ENCODE results near the gene TEX48. TPM values are rescaled to one million over a fixed set of nuclear protein-coding genes. Genes with fewer than 3 reads are reported as not detected.

Gene TEX48
- total and polyA plus RNA-seq, 10 of the 15 experiments (the other 5 are each of a cell fraction or from before 2014, with no cell fraction given) = not detected

- ChIA-PET POLR2A (no interaction called here), SMC1A (ENCODE audit: uncharacterized antibody, unreplicated experiment) (no interaction called here), RAD21 (ENCODE audit: unreplicated experiment) (interaction anchor here (0.7 to 1.0 kb wide), 2 partner anchors 15 to 41 kb away, joined by 3 to 4 read pairs; no protein-coding TSS in a partner anchor), CTCF (no interaction called here)
- Histone ChIP-seq H3K36me3 (ENCODE audit: control insufficient read depth in 2 of 2, insufficient read depth in 2 of 2, low read length in 1 of 2) (peaks cover 29 to 34% of the 10 kb centered on the region in 2 experiments), H3K4me2 (ENCODE audit: control insufficient read depth, insufficient read depth) (no peak overlapping the region), H3K9ac (ENCODE audit: control insufficient read depth, insufficient read depth, low read length) (no peak overlapping the region), H3K79me2 (ENCODE audit: control insufficient read depth, insufficient read depth, low read length) (no peaks in the 10 kb centered on the region), H3K9me3 (replicated peaks; ENCODE audit: control insufficient read depth, insufficient read depth, low read length) (no peaks in the 10 kb centered on the region), H3K4me1 (ENCODE audit: control insufficient read depth, insufficient read depth, low read length) (no peaks in the 10 kb centered on the region), H3K4me3 (no peak overlapping the region), H3K27ac (ENCODE audit: control insufficient read depth, insufficient read depth) (no peak overlapping the region), H4K20me1 (ENCODE audit: control insufficient read depth, insufficient read depth) (no peaks in the 10 kb centered on the region), H2AFZ (ENCODE audit: control insufficient read depth, low read depth, low read length) (no peak overlapping the region), H3K27me3 (replicated peaks in 1 of 2; ENCODE audit: control insufficient read depth in 2 of 2, insufficient read depth in 2 of 2, low read length in 1 of 2) (no peaks in the 10 kb centered on the region)
- FAIRE-seq (no peak), ATAC-seq (no peak), DNase-seq (ENCODE audit: low read depth, low spot score) (no peak)
- intact Hi-C loops (cut with micrococcal nuclease; ENCODE audit: unreplicated experiment) (no loop called here), in situ Hi-C loops (cut with MboI) (no loop called here)
- no TSS peak for BruUV-seq (replicated peaks)
- 91% methylated on average over 10 of the region's 11 CpGs for WGBS (ENCODE audit: insufficient coverage, insufficient replicate concordance, low lambda C conversion rate, missing lambda C conversion rate)
- TF ChIP-seq, protein P1, sequence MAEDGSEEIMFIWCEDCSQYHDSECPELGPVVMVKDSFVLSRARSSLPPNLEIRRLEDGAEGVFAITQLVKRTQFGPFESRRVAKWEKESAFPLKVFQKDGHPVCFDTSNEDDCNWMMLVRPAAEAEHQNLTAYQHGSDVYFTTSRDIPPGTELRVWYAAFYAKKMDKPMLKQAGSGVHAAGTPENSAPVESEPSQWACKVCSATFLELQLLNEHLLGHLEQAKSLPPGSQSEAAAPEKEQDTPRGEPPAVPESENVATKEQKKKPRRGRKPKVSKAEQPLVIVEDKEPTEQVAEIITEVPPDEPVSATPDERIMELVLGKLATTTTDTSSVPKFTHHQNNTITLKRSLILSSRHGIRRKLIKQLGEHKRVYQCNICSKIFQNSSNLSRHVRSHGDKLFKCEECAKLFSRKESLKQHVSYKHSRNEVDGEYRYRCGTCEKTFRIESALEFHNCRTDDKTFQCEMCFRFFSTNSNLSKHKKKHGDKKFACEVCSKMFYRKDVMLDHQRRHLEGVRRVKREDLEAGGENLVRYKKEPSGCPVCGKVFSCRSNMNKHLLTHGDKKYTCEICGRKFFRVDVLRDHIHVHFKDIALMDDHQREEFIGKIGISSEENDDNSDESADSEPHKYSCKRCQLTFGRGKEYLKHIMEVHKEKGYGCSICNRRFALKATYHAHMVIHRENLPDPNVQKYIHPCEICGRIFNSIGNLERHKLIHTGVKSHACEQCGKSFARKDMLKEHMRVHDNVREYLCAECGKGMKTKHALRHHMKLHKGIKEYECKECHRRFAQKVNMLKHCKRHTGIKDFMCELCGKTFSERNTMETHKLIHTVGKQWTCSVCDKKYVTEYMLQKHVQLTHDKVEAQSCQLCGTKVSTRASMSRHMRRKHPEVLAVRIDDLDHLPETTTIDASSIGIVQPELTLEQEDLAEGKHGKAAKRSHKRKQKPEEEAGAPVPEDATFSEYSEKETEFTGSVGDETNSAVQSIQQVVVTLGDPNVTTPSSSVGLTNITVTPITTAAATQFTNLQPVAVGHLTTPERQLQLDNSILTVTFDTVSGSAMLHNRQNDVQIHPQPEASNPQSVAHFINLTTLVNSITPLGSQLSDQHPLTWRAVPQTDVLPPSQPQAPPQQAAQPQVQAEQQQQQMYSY (CRISPR knock-in tag; IDR thresholded peaks at IDR 0.05) = no peak
- no peak for TF ChIP-seq FOXK2 (IDR thresholded peaks at IDR 0.05)
- TF ChIP-seq, protein P2, sequence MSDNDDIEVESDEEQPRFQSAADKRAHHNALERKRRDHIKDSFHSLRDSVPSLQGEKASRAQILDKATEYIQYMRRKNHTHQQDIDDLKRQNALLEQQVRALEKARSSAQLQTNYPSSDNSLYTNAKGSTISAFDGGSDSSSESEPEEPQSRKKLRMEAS (IDR thresholded peaks at IDR 0.05; ENCODE audit: low read depth, low read length) = no peak
- no peak for TF ChIP-seq SREBF1 (IDR thresholded peaks at IDR 0.05; ENCODE audit: low read length)
- TF ChIP-seq ETV6 (conservative IDR thresholded peaks at IDR 0.05 in 1 of 2, IDR thresholded peaks at IDR 0.05 in 1 of 2; ENCODE audit: borderline replicate concordance in 1 of 2, low read depth in 1 of 2) = no peak
- TF ChIP-seq SP1 (IDR thresholded peaks at IDR 0.05; ENCODE audit: low read depth, low read length) = no peak
- TF ChIP-seq ZNF24 (IDR thresholded peaks at IDR 0.05) = no peak
- TF ChIP-seq, protein P3, sequence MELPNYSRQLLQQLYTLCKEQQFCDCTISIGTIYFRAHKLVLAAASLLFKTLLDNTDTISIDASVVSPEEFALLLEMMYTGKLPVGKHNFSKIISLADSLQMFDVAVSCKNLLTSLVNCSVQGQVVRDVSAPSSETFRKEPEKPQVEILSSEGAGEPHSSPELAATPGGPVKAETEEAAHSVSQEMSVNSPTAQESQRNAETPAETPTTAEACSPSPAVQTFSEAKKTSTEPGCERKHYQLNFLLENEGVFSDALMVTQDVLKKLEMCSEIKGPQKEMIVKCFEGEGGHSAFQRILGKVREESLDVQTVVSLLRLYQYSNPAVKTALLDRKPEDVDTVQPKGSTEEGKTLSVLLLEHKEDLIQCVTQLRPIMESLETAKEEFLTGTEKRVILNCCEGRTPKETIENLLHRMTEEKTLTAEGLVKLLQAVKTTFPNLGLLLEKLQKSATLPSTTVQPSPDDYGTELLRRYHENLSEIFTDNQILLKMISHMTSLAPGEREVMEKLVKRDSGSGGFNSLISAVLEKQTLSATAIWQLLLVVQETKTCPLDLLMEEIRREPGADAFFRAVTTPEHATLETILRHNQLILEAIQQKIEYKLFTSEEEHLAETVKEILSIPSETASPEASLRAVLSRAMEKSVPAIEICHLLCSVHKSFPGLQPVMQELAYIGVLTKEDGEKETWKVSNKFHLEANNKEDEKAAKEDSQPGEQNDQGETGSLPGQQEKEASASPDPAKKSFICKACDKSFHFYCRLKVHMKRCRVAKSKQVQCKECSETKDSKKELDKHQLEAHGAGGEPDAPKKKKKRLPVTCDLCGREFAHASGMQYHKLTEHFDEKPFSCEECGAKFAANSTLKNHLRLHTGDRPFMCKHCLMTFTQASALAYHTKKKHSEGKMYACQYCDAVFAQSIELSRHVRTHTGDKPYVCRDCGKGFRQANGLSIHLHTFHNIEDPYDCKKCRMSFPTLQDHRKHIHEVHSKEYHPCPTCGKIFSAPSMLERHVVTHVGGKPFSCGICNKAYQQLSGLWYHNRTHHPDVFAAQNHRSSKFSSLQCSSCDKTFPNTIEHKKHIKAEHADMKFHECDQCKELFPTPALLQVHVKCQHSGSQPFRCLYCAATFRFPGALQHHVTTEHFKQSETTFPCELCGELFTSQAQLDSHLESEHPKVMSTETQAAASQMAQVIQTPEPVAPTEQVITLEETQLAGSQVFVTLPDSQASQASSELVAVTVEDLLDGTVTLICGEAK (IDR thresholded peaks at IDR 0.05; ENCODE audit: borderline replicate concordance) = no peak
- no peak for TF ChIP-seq REST (IDR thresholded peaks at IDR 0.05; ENCODE audit: low read depth, low read length)
- TF ChIP-seq POLR2A (IDR thresholded peaks at IDR 0.05; ENCODE audit: low read depth, low read length) = no peak
Measured at GRCh38 chr9:114633438-114634089, 48.4 kb downstream of the TEX48 start.
